Measurements from ENCODE around the gene KLF8.

- TF ChIP-seq POLR2A (IDR thresholded peaks at IDR 0.05) (no peak), CTCF (IDR thresholded peaks at IDR 0.05) (no peak)
These were observed 542 bp upstream of the KLF8 start for GRCh38 chrX:56231537-56232090.
